Keratinocyte (primary cell): ENCODE results near the gene TMEM138.

ENCODE experiments used
- CTCF ChIP-seq, 3 experiments: IDR thresholded peaks in 1 of 3; conservative IDR thresholded peaks in 1 of 3; optimal IDR thresholded peaks in 1 of 3; 2 replicates in 2 of 3; 3 replicates in 1 of 3; pipeline versions ENCODE3 to v1.5.1; 2011; ENCODE audit warnings: low read length in 3 of 3, mild to moderate bottlenecking in 3 of 3, moderate library complexity in 2 of 3, control low read depth in 1 of 3, inconsistent platforms in 1 of 3; ENCODE audit not compliant: insufficient read depth in 2 of 3; ENCODE audit errors: extremely low read depth in 1 of 3
- EZH2 ChIP-seq: IDR thresholded peaks from one replicate; pipeline ENCODE4 v1.6.1; 2012; ENCODE audit warnings: inconsistent platforms, mild to moderate bottlenecking, low read length, moderate library complexity

- TF ChIP-seq EZH2 (no peak), CTCF (optimal IDR thresholded peaks at IDR 0.05 in 1 of 3, IDR thresholded peaks at IDR 0.05 in 1 of 3, conservative IDR thresholded peaks at IDR 0.05 in 1 of 3; ENCODE audit: extremely low read depth in 1 of 3, insufficient read depth in 2 of 3, low read length in 3 of 3) (no peak)
These were observed 39.0 kb downstream of the TMEM138 start for GRCh38 chr11:61401173-61401572.
